NAMALWA (cell line): ENCODE measurements around the gene RIC3.
"Not testable (repeated sequence)": the region's sequence is repeated elsewhere in the genome, so short reads cannot be mapped to it uniquely, and the experiment has no call there.

ENCODE experiments used
- DNase-seq: peaks from one replicate; pipeline ENCODE4 v3.0.0-alpha.2; 2015; ENCODE audit warnings: low spot score

Gene RIC3

DNA sequence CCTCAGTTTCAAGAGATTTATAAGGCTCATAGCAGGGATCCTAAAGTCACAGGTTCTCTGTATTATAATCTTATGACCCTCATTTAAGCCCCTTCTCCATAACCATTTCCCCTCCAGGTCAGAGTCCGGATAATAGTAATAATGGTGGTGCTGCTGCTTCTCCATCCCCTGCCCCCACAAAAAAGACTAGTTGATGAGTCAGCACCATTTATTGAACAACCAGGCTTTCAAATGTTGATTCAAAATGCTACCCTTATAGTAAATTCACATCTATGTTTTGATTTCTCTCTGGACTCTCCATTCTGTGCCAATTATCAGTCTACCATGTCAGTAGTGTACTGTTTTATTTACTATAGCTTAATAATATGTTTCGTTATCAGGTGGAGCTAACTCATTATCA lies 17.6 kb upstream of the RIC3 start:
- DNase-seq: no peak

DNA sequence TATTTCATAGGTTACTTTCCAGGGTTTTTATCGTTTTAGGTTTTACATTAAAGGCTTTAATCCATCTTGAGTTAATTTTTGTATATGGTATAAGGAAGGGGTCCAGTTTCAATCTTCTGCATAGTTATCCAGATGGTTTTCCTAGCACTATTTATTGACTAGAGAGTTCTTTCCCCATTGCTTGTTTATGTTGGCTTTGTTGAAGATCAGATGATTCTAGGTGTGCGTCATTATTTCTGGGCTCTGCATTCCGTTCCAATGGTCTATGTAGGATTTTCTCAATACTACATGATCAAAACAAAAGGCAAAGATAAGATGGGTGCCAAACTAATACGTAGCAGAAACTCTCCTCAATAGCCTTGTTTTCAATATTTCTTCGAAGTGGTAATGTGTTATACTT lies 14.3 kb upstream of the RIC3 start:
- DNase-seq: no peak

DNA sequence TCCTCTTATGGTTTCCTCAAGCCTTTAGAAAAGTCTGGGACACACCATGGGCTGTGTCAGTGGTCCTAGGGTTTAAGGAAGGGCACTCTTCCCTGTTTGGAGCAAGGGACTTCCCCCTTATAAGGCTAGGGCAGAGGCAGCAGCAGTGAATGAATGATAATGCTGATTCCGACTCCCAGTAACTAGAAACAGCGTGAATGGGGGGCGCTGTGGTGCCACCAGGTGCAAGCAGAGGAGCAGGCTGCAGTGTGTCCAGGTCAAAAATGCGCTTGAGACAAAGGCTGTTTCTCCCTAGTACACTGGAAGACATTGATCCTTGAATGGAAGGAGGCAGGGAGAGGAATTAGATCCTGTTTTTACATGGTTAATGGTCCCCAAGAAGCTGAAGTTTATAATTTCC lies 11.6 kb upstream of the RIC3 start:
- no peak for DNase-seq

DNA sequence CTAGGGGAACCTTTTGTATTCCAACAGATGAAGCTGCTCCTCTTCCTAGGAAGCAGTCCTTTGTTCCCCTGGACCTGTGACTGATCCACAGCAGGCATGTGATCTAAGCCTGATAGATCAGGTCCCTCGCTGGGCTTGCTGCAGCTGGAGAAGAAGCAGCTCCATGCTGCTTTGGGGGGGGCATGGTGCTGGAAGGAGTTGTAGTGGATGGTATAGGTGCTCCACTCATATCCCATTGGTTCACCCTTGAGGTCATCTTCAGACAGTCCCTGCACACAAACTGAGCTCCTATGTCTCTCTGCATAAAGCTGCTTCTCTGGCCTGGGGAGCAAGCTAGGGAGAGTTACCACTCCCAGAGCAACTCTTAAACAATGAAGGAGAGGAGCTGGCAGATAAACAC lies 9.5 kb upstream of the RIC3 start:
- DNase-seq: no peak

DNA sequence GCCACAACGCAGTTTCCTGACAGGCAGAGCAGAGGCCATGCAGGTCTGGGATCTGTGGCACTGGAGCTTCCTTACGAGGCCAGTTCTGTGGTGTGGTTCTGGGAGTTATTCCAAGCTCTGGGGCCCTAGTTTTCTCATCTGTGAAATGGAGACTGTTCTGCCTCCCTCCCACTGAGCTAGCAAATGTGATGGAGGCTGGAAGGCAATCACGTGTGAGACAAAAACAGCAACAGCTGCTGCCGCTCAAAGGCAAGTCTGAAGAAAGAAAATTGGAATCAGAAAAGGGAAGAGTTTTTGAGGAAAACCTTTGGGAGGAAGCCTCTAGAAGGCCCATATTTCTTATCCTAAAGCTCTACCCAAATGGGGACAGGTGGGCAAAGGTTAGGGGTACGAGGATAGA lies 8.3 kb upstream of the RIC3 start:
- DNase-seq: no peak

DNA sequence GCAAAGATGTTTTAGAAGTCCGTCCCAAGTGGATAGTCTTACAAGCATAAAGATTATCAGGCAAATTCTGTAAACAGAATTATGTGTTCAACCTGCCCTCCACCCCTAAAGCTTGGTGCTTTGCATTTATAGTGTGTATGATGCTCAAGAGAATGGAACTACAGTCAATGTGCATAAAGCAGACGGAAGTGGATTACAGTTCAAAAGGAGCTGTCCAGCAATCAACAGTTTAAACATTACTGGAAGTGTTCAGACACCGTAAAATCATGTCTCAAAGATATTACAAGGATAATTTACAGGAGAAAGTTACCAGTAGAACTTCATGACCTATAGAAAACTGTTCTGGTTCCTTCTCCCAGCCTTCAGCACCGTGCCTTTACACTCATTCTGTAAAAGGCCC lies 1.0 kb downstream of the RIC3 start:
- DNase-seq: no peak

DNA sequence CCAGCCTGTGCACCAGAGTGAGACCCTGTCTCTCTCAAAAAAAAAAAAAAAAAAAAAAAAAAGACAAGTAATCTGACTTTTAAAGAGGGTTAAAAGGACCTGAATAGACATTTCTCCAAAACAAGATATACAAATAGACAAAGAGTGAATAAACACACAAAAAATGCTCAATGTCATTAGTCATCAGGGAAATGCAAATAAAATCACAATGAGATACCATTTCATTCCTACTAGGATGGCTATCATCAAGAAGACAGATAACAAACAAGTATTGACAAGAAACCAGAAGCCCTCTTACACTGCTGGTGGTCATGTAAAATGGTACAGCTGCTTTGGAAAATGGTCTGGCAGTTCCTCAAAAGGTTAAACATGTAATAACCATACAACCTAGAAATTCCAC lies 4.1 kb downstream of the RIC3 start:
- DNase-seq: no peak

DNA sequence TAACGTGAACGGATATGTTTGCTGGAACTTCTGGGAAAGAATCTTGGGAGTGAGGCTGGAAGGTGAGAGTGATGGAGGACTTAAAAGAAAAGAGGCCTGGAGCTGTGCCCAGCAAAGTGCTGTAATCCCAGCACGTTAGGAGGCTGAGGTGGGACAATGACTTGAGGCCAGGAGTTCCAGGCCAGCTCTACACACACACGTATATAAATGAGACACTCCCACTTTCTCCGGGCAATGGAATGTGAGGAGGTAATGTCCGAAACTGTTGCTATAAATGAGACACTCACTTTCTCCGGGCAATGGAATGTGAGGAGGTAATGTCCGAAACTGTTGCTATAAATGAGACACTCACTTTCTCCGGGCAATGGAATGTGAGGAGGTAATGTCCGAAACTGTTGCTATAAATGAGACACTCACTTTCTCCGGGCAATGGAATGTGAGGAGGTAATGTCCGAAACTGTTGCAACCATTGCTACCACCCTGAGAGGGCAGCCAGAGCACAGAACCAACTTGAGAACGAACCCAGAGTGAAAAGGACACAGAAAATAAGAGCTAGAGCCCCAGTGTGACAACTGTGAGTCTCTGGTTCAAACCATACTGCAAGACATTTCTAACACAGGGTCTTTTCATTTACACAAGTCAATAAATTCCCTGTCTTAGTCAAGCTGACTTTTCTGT lies 7.1 kb downstream of the RIC3 start:
- DNase-seq: not testable (repeated sequence)

DNA sequence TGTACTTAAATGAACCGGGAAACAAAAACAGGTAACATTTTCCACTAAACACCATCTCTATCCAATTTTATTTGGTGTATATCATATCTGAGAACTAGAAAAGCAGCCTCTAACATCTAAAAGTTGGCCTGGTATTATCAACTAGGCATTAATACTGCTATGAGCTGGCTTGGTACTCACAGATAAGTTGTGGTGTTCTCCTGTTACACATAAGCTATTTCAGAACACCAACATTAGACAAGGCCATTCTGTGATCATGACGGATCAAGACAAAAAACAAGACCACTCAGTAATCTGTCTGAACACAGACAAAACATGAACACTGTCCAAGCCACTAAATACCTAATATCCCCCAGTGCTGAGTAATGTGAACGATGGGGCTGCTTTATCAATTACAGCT lies 11.9 kb downstream of the RIC3 start:
- DNase-seq: no peak

DNA sequence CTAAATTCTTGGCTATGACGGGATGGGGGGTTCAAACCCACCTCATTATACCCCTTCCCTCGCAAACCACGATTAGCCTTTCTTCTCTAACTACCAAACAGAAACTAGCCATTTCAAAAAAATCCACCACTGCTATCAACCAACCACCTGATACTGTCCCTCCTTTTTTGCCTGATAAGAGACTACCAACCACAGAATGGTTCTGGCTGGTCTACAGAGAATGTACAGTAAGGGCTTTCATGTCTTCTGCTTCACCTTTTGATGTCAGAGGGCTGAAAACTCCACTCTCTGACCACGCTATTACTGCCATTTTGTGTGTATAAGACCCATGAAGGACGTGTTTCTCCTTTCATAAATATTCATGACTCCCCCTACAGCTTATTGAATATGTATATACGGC lies 19.1 kb downstream of the RIC3 start:
- no peak for DNase-seq

DNA sequence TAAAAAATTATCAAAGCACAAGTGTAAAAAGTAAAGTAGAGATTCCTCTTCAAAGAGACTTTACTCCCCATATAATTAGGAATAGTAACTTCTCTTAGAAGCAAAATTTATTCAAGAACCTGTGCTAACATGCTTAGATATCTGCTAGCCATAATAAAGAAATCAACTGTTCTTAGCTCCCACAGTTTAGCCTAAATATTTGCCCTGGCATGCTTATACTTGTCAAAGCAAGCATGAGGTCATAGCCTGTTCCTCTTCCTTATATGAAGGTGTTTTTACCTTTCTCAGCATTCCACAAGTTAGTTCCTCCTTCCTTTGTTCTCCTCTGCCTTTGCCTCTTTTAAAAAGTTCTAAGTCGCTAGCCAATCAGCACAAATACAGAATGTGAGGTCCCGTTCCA lies 30.3 kb downstream of the RIC3 start:
- DNase-seq: no peak

DNA sequence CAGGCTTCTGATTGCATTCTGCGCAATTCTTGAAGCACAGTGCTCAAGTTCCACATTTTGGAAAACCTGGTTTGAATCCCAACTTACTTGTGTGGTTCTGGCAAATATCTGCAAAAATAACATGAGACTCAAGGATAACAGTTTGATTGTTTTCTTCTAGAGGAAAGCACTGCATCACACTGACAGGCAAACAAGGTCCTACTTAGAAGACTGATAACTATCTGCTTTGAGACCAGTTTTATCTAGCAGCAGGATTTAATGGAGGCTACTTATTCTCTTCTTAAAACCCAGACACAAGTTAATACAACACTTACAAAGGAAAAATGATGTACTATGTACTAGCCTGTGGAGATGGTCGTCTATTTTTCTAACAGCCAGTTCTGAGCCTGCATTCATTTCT lies 41.4 kb downstream of the RIC3 start:
- DNase-seq: no peak

DNA sequence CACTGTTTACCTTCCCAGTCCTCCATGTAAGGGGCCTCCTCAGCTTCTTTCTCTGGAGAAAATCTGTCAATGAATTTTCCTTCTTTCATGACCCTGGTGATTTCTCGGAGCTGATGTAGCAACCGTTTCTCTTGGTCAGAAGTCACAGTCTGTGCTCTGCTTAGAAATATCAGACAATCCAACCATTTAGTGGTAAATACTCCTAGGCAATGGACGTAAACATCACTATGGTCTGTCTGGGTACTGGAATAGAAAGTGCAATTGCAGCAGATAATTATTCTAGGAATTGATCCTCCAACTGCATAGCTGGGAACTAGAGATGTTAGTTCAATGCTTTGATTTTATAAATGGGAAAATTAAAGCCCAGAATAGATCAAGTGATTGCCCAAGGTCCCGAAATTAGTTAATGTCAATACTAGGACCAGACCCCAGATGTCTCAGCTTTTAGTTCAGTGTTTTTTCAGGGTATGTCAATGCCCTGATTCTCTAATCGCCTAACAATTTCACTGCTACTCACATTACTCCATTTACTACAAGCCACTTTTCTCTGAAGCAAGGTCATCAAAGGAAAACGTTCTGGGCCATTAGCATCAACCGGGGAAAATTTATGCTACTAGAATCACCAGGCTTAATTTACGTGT lies 42.1 kb downstream of the RIC3 start:
- no peak for DNase-seq

DNA sequence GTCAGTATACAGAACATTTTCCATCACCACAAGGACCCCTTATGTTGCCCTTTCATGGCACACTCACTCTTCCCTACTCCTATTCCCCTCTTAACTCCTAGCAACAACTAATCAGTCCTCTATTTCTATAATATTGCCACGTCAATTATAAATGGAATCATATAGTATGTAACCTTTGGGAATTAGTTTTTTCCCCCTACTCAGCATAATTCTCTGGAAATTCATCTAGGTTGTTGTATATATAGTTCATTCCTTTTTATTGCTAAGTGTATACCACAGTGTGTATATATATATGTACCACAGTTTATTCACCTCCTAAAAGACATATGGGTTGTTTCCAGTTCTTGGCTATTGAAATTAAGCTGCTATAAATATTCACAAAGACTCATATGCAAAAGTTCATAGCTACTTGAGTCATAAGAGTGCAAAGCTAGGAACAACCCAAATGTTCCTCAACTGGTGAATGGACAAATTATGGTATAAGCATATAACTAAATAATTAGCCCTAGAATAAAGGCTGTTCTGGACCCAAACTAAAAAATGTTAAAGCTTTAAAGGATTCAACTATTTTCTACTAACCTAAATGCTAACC lies 46.6 kb downstream of the RIC3 start:
- DNase-seq: no peak

DNA sequence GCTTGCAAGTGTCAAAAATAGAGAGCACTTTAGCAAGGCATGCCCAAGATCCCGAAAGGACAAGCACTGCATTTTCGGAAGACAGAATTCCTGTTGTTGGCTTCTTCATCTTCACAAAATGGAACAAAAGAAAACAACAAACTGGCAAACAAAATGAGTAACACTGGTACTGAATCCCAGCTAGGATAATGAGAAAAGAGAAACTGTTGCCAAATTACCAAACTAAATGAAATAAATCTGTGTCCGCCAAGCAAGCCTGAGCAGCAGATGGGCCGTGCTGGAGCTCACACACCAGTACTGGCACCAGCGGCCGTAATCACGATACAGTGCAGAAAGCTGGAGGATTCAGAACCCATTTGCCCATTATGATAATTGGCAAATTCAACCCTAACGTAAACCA lies 57.2 kb downstream of the RIC3 start:
- DNase-seq: no peak

DNA sequence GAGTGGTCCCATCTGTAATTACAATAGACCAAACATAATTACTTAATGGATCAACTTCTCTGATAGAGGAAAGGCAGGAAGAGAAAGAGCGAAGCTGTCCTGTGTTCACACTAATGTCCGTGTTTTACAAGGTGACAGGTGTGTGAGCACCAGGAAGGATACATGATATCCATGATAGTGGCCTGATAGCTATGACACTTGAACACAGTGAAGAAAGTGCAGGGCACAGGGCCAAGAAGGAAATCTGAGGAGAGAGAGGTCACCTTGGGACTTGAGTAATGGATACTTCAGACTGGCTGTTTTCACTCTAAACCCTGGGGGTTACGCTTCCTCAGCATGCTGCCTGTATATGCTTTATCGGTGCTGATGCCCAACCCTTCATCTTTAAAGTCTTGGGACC lies 58.4 kb downstream of the RIC3 start:
- no peak for DNase-seq

DNA sequence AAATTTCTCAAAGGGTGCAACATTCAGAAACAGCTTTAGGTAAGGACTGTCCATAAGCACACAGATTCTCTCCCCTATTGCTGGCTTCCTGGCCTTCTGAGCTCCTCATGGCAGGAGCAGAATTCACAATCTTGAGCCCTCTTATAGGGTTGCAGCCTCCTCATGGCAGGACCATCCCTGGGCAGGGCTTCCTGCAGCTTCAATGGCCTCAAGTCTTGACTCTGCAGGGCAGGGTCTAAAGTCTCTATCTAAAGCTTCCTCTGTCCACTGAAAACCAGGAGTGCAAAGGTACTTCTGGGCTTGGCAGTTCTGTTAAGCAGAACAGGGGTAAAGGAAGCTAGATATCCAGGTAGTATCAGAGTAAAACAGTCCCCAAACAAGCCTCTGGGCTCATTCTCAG lies 59.1 kb downstream of the RIC3 start:
- DNase-seq: no peak

DNA sequence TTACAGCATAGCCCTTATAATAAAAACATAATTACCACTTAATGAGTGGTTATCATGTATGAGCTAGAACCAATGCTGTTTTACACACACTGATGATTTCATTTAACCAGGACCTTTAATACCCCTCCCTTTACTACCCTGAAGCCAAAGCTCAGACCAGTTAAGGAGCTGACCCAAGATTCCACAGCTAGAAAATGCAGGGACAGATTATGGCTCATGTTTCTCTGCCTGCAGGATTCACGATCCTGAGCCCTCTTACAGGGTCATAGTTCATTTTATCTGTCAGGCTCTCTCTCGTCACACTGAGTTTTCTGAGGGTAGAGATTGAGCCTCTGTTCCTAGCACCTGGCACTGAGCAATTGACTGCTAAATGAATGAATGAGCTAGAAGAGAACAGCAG lies 60.4 kb downstream of the RIC3 start:
- DNase-seq: no peak

DNA sequence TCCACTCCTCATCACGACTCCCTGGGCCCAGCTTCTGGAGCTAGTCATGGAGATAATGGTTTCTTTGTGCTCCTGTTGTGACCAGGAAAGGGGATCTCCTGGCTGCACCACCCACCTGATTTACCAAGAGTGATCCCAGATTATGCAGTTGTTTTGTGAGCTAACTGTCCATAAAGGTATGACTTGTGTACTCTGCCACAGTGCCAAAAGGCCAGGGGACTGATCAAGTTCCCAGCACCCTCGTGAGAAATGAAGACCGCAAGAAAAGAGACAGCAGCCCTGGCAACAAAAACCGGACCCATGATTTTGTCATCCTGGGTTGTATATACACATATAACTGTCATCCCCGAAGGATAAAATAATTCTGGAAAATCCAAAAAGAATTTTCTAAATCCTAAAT lies 61.2 kb downstream of the RIC3 start:
- DNase-seq: no peak

DNA sequence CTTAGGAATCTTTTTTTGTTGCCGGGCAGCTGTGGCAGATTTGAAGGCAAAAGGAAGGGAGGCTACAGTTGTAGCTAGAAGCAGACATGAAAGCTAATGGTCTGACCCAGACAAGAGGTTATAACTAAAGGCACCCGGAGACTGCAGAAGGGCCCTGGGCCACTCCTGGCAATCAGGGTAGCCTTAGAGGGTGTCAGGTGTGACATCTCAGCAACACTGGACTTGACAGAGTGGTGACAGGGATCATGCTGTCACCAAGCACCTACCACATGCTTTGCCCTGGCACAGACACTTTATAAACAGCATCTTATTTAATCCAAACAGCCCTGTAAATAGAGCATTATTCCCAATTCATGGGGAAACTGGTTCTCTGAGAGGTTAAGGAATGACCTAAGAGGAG lies 62.1 kb downstream of the RIC3 start:
- DNase-seq: no peak

DNA sequence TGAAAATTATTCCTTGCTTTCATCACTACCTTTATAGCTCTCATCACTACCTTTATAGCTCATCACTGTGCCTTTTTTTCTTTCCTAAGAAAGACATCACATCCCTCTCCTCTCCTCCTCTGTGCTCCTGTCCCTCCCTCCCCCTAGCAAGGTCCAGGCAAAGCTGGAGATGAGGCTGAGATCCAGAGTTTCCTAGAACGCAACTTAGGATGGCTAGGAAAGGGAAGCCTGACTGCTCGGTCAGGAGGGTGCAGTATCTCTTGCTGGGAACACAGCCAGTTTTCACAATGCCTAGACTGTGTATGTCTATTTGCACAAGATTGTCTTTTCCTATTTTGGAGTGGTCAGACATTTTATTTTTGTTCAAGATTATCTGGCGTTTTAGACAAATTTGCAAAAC lies 63.2 kb downstream of the RIC3 start:
- DNase-seq: no peak

DNA sequence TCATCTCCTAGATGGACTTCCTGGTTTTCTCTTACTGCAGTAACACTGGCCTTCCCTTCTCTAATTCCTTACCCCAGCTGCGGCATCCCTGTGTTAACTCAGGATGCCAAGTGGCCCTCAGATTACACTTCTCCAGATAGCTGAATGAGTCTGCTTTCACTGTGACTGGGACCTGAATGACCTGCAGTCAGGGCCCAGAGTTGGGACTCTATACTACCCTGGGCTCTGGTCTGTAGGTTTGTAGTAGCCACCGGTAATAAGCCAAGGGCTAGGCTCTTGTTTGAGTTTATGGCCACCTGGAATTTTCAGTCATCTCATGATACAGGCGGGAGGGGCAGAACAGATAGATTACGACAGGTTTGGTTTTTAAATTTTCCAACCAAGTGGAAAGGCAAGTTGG lies 63.7 kb downstream of the RIC3 start:
- DNase-seq: no peak

DNA sequence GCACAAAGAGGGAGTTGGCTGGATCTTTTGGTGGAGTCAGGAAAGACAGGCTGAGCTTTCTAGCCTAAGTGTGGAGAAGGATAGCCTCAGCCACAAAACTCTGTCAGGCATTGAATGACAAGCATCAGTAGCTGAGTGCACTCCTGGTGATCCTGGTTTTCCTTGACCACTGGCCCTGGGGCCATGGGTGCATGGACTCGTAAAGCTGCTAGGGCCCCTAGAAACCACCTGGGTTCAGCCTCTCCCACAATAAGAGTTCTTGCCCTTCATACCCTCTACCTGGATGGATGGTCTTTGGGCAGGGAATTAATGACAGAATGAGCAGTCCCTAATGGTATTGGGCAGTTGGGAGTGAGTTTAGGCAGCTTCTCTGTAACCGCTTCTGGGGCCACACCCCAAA lies 64.9 kb downstream of the RIC3 start:
- no peak for DNase-seq

DNA sequence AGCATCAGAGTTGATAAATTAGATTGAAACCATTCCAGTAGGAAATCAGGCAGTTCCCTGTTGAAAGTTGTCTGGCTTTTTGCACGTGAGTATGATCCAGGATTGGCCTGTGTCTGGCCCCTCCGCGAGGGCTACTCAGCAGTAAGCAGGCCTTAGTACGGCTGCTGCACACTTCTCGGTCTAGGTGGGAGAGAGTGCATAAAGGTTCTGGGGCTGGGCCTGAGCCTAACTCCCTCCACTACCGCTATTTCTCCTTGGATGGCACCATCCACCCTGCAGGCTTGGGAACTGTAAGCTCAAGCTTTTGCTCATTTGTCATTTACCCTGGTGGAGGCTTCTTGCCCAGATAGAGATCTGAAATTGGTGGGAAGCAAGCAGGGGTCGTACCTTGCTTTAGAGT lies 65.9 kb downstream of the RIC3 start:
- no peak for DNase-seq
